Stimulated activated naive CD4-positive, alpha-beta T cell treated with Interleukin-2 at 50 U/mL for 16 hours (primary cell): ENCODE measurements around the gene MSRB3.

ENCODE experiments used
- DNase-seq: peaks from one replicate; lab custom pipeline; 2025; lab: John Stamatoyannopoulos, UW

The MSRB3 gene

GRCh38 chr12:65499167-65499566 is 220.7 kb downstream of the MSRB3 start:
- DNase-seq, result no peak

- DNase-seq, result no peak
Measured at GRCh38 chr12:65500091-65500900, 221.8 kb downstream of the MSRB3 start.

GRCh38 chr12:65501093-65501621 is 222.7 kb downstream of the MSRB3 start:
- no peak for DNase-seq

GRCh38 chr12:65501935-65502334 is 223.5 kb downstream of the MSRB3 start:
- DNase-seq, result no peak

GRCh38 chr12:65504417-65504816 is 225.9 kb downstream of the MSRB3 start:
- DNase-seq, result no peak

- DNase-seq, result no peak
Measured at GRCh38 chr12:65505386-65506121, 227.1 kb downstream of the MSRB3 start.

- DNase-seq, result no peak
Measured at GRCh38 chr12:65508276-65509035, 230.0 kb downstream of the MSRB3 start.

GRCh38 chr12:65510007-65510406 is 231.5 kb downstream of the MSRB3 start:
- no peak for DNase-seq

- DNase-seq, result no peak
Measured at GRCh38 chr12:65510584-65511050, 232.1 kb downstream of the MSRB3 start.

GRCh38 chr12:65511134-65511834 is 232.8 kb downstream of the MSRB3 start:
- DNase-seq, result no peak

- DNase-seq, result no peak
Measured at GRCh38 chr12:65511912-65512311, 233.4 kb downstream of the MSRB3 start.
